Testis (tissue), 3 donors: Measurements from ENCODE around the gene SORCS3. TPM values are rescaled to one million over a fixed set of nuclear protein-coding genes. Genes with fewer than 3 reads are reported as not detected.

Experiments
- DNase-seq: peaks from one replicate; pipeline ENCODE4 v3.0.0-alpha.2; 2019
- H3K27ac ChIP-seq, 2 donors: fragments of 200-600 bp; sonication (generic); one replicate each; pipeline ENCODE4 v1.5.1; 2019
- H3K27me3 ChIP-seq: fragments of 200-600 bp; sonication (generic); one replicate; pipeline ENCODE4 v1.5.1; 2019
- H3K36me3 ChIP-seq: fragments of 200-600 bp; sonication (generic); one replicate; pipeline ENCODE4 v1.5.1; 2017; ENCODE audit warnings: low read depth; ENCODE audit errors: missing control alignments
- H3K4me1 ChIP-seq: fragments of 200-600 bp; sonication (generic); one replicate; pipeline ENCODE4 v1.5.1; 2019
- H3K4me3 ChIP-seq, 2 donors: fragments of 200-600 bp; sonication (generic); one replicate each; pipeline ENCODE4 v1.5.1; 2017 to 2019
- H3K9me3 ChIP-seq: fragments of 200-600 bp; sonication (generic); one replicate; pipeline ENCODE4 v1.5.1; 2017
- POLR2A ChIP-seq: fragments of 450-650 bp; IDR thresholded peaks from one replicate; pipeline ENCODE4 v1.6.1; 2017; ENCODE audit warnings: antibody characterized with exemption, mild to moderate bottlenecking, moderate library complexity
- WGBS, 2 donors: methylation state at CpG; one replicate each; pipeline ENCODE4 v1.1.5; 2018; 5-methylcytosine and 5-hydroxymethylcytosine counted together
- intact Hi-C: fragments of 100-400 bp; cut with DNase I; formaldehyde crosslinking; loops from one replicate; pipeline ENCODE4 v1.15.1; 2023; ENCODE audit warnings: low total_unique reads
- polyA plus RNA-seq: library from polyadenylated mRNA; stranded (reverse); fragments of 350-450 nt; fragmentation: Illumina TruSeq; extraction: RNeasy Lipid Tissue Mini Kit (QIAGEN cat#74804); gene quantifications from one replicate; pipeline ENCODE4 v1.2.3, GENCODE V29; 2014; ENCODE audit warnings: low read depth, low replicate concordance; ENCODE audit not compliant: insufficient read depth
- total RNA-seq, 2 donors: library from RNA; depleted of rRNA; stranded (reverse); fragments of >200 nt; gene quantifications; one replicate each; pipeline ENCODE4 v1.2.3, GENCODE V29; 2016
- TF ChIP-seq, protein P1 (sequence below), 3 experiments: fragments of 450-650 bp in 2 of 3; fragments of 200-600 bp in 1 of 3; sonication (generic) in 1 of 3; IDR thresholded peaks; one replicate each; pipeline ENCODE4 v1.5.1; 2016 to 2019; ENCODE audit warnings: antibody characterized with exemption in 3 of 3, mild to moderate bottlenecking in 2 of 3, moderate library complexity in 1 of 3

The SORCS3 gene
- total and polyA plus RNA-seq, 3 donors from 2014 or later = 1.3 to 2.2 (median 1.7) TPM

DNA sequence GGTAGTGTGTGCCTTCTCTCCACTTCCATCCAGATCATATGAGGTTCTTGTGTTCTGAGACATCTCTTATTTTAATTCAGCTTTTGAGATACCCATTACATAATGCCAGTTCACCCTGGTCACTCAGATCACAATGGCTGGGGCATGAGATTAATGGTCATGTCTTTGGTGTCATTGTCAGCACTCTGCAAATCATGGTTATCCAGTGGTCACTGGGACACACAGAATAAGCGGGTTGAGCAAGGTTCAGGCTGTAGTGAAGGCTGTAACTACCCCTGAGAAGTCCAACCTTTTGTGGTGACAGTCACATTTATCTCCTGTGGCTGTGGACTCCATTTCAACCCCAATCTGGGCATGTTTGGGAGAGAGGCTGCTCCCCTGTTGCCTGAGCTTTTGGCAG lies 35.8 kb downstream of the SORCS3 start:
- WGBS, 2 donors = 80 to 81% methylated on average over 1 of the region's 1 CpG
- intact Hi-C loops = no loop called here
- H3K27ac ChIP-seq = no peak overlapping the region
- TF ChIP-seq, protein P1, sequence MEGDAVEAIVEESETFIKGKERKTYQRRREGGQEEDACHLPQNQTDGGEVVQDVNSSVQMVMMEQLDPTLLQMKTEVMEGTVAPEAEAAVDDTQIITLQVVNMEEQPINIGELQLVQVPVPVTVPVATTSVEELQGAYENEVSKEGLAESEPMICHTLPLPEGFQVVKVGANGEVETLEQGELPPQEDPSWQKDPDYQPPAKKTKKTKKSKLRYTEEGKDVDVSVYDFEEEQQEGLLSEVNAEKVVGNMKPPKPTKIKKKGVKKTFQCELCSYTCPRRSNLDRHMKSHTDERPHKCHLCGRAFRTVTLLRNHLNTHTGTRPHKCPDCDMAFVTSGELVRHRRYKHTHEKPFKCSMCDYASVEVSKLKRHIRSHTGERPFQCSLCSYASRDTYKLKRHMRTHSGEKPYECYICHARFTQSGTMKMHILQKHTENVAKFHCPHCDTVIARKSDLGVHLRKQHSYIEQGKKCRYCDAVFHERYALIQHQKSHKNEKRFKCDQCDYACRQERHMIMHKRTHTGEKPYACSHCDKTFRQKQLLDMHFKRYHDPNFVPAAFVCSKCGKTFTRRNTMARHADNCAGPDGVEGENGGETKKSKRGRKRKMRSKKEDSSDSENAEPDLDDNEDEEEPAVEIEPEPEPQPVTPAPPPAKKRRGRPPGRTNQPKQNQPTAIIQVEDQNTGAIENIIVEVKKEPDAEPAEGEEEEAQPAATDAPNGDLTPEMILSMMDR (IDR thresholded peaks at IDR 0.05) = no peak
- no peak for TF ChIP-seq POLR2A
- no peaks in the 10 kb centered on the region for H3K4me1 ChIP-seq
- no peak for DNase-seq
- no peaks in the 10 kb centered on the region for H3K36me3 ChIP-seq
- no peaks in the 10 kb centered on the region for H3K27me3 ChIP-seq
- H3K4me3 ChIP-seq = no peak overlapping the region
- H3K9me3 ChIP-seq = no peaks in the 10 kb centered on the region

GRCh38 chr10:104678658-104679057 lies 37.6 kb downstream of the SORCS3 start:
- Histone ChIP-seq H3K4me3 (no peak overlapping the region), H3K9me3 (no peaks in the 10 kb centered on the region), H3K27me3 (no peaks in the 10 kb centered on the region), H3K4me1 (no peaks in the 10 kb centered on the region), H3K27ac (no peak overlapping the region), H3K36me3 (no peaks in the 10 kb centered on the region)
- TF ChIP-seq, protein P1 (IDR thresholded peaks at IDR 0.05) = no peak
- TF ChIP-seq POLR2A = no peak
- intact Hi-C loops = no loop called here
- no peak for DNase-seq

- Histone ChIP-seq H3K27ac (no peak overlapping the region), H3K27me3 (no peaks in the 10 kb centered on the region), H3K9me3 (no peaks in the 10 kb centered on the region), H3K4me1 (no peaks in the 10 kb centered on the region), H3K36me3 (no peaks in the 10 kb centered on the region), H3K4me3 (peak overlapping the region; percentile 18 to 51)
- TF ChIP-seq POLR2A = no peak
- TF ChIP-seq, protein P1 (IDR thresholded peaks at IDR 0.05) = no peak
- intact Hi-C loops = no loop called here
- WGBS, 2 donors = 10 to 16% methylated on average over 20 to 29 of the region's 35 CpGs
- DNase-seq = peak; percentile 57
Measured at GRCh38 chr10:104680467-104681401, 39.6 kb downstream of the SORCS3 start.

DNA sequence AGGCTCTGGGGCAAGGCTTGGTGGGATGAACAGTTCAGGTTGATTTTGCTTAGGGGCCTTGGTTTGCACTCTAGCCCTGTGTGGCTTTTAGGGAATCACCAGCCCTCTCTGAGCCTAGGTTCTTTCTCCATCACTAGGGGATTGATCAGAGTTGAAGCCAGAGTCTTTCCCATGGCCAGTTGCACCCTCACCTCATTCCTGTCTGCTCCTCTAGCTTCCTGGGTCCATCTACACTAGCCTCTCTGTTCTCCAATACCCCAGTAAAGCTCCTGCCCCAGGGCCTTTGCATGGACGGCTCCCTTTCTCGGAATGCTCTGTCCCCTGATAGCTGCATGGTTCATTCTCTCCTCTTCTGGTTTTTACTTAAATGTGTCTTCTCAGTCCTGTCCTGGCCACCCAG lies 40.4 kb downstream of the SORCS3 start:
- Histone ChIP-seq H3K4me1 (no peaks in the 10 kb centered on the region), H3K9me3 (no peaks in the 10 kb centered on the region), H3K27ac (no peak overlapping the region), H3K27me3 (no peaks in the 10 kb centered on the region), H3K36me3 (no peaks in the 10 kb centered on the region), H3K4me3 (peak overlapping the region; percentile 18 to 51)
- WGBS, 2 donors = 73 to 85% methylated on average over 2 of the region's 2 CpGs
- intact Hi-C loops = no loop called here
- TF ChIP-seq POLR2A = no peak
- TF ChIP-seq, protein P1 (IDR thresholded peaks at IDR 0.05) = no peak
- no peak for DNase-seq
